Measurements from ENCODE around the gene ADGRV1.

Gene ADGRV1

DNA sequence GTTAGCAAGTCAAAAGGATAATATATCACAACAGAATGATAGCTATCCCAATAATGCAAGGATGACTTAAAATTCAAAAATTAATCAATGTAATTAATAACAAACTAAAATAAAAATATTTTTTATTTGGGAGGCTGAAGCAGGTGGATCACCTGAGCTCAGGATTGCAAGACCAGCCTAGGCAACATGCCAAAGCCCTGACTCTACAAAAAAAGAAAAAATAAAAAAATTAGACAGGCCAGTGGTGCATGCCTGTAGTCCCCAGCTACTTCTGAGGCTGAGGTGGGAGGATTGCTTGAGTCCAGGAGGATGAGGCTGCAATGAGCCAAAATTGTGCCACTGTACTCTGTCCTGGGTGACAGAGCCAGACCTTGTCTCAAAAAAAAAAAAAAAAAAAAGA is 399.3 kb downstream of the ADGRV1 start:
- Histone ChIP-seq H3K79me2 (ENCODE audit: control insufficient read depth, low read length) (no peaks in the 10 kb centered on the region), H3K9me3 (ENCODE audit: control insufficient read depth, insufficient read depth, low read length) (no peaks in the 10 kb centered on the region), H3K9me2 (replicated peaks; ENCODE audit: control insufficient read depth, low read length) (no peaks in the 10 kb centered on the region), H3K36me3 (ENCODE audit: control insufficient read depth, low read length) (no peaks in the 10 kb centered on the region), H3F3A (ENCODE audit: control insufficient read depth, insufficient read depth) (no peaks in the 10 kb centered on the region), H3K4me3 (ENCODE audit: low read length) (no peak overlapping the region), H3K4me1 (ENCODE audit: control insufficient read depth, low read length) (no peaks in the 10 kb centered on the region), H4K20me1 (ENCODE audit: control insufficient read depth, insufficient read depth, low read depth, low read length) (no peaks in the 10 kb centered on the region), H3K27ac (ENCODE audit: low read depth, low read length) (no peak overlapping the region), H3K27me3 (ENCODE audit: control insufficient read depth, low read length) (no peaks in the 10 kb centered on the region), H3K4me2 (ENCODE audit: low read length) (no peak overlapping the region)
- no peak for TF ChIP-seq EZH2phosphoT487 (IDR thresholded peaks at IDR 0.05; ENCODE audit: borderline replicate concordance, low read length)
- TF ChIP-seq, protein P1, sequence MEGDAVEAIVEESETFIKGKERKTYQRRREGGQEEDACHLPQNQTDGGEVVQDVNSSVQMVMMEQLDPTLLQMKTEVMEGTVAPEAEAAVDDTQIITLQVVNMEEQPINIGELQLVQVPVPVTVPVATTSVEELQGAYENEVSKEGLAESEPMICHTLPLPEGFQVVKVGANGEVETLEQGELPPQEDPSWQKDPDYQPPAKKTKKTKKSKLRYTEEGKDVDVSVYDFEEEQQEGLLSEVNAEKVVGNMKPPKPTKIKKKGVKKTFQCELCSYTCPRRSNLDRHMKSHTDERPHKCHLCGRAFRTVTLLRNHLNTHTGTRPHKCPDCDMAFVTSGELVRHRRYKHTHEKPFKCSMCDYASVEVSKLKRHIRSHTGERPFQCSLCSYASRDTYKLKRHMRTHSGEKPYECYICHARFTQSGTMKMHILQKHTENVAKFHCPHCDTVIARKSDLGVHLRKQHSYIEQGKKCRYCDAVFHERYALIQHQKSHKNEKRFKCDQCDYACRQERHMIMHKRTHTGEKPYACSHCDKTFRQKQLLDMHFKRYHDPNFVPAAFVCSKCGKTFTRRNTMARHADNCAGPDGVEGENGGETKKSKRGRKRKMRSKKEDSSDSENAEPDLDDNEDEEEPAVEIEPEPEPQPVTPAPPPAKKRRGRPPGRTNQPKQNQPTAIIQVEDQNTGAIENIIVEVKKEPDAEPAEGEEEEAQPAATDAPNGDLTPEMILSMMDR (IDR thresholded peaks at IDR 0.05; ENCODE audit: low read depth, low read length, poor library complexity, severe bottlenecking) = no peak

- Histone ChIP-seq H3K9me3 (ENCODE audit: control insufficient read depth, insufficient read depth, low read length) (no peaks in the 10 kb centered on the region), H4K20me1 (ENCODE audit: control insufficient read depth, insufficient read depth, low read depth, low read length) (no peaks in the 10 kb centered on the region), H3K27ac (ENCODE audit: low read depth, low read length) (no peak overlapping the region), H3K79me2 (ENCODE audit: control insufficient read depth, low read length) (no peaks in the 10 kb centered on the region), H3K9me2 (replicated peaks; ENCODE audit: control insufficient read depth, low read length) (no peaks in the 10 kb centered on the region), H3K4me2 (ENCODE audit: low read length) (no peak overlapping the region), H3K4me1 (ENCODE audit: control insufficient read depth, low read length) (no peaks in the 10 kb centered on the region), H3K4me3 (ENCODE audit: low read length) (no peak overlapping the region), H3K27me3 (ENCODE audit: control insufficient read depth, low read length) (no peaks in the 10 kb centered on the region), H3K36me3 (ENCODE audit: control insufficient read depth, low read length) (no peaks in the 10 kb centered on the region), H3F3A (ENCODE audit: control insufficient read depth, insufficient read depth) (no peaks in the 10 kb centered on the region)
- TF ChIP-seq, protein P1 (IDR thresholded peaks at IDR 0.05; ENCODE audit: low read depth, low read length, poor library complexity, severe bottlenecking) = no peak
- no peak for TF ChIP-seq EZH2phosphoT487 (IDR thresholded peaks at IDR 0.05; ENCODE audit: borderline replicate concordance, low read length)
These were observed 400.7 kb downstream of the ADGRV1 start for GRCh38 chr5:90959262-90959661.

- no peak overlapping the region for H3K4me2 ChIP-seq (ENCODE audit: low read length)
- H3K79me2 ChIP-seq (ENCODE audit: control insufficient read depth, low read length) = no peaks in the 10 kb centered on the region
- no peak overlapping the region for H3K4me3 ChIP-seq (ENCODE audit: low read length)
- H3F3A ChIP-seq (ENCODE audit: control insufficient read depth, insufficient read depth) = no peaks in the 10 kb centered on the region
- TF ChIP-seq EZH2phosphoT487 (IDR thresholded peaks at IDR 0.05; ENCODE audit: borderline replicate concordance, low read length) = no peak
- TF ChIP-seq, protein P1 (IDR thresholded peaks at IDR 0.05; ENCODE audit: low read depth, low read length, poor library complexity, severe bottlenecking) = no peak
- H3K27ac ChIP-seq (ENCODE audit: low read depth, low read length) = no peak overlapping the region
- H3K9me2 ChIP-seq (replicated peaks; ENCODE audit: control insufficient read depth, low read length) = no peaks in the 10 kb centered on the region
- no peaks in the 10 kb centered on the region for H3K4me1 ChIP-seq (ENCODE audit: control insufficient read depth, low read length)
- no peaks in the 10 kb centered on the region for H3K9me3 ChIP-seq (ENCODE audit: control insufficient read depth, insufficient read depth, low read length)
- no peaks in the 10 kb centered on the region for H3K27me3 ChIP-seq (ENCODE audit: control insufficient read depth, low read length)
- H4K20me1 ChIP-seq (ENCODE audit: control insufficient read depth, insufficient read depth, low read depth, low read length) = no peaks in the 10 kb centered on the region
- no peaks in the 10 kb centered on the region for H3K36me3 ChIP-seq (ENCODE audit: control insufficient read depth, low read length)
These were observed 403.9 kb downstream of the ADGRV1 start for GRCh38 chr5:90962481-90962880.

Measured in DOHH2 (cell line).